Erythroblast (primary cell): ENCODE results near the gene RD3L.

ENCODE experiments used
- DNase-seq, 2 experiments: peaks; one replicate each; lab custom pipeline; 2025; lab: John Stamatoyannopoulos, UW
- GATA1 ChIP-seq: IDR thresholded peaks from 2 replicates; pipeline ENCODE4 v1.6.1; 2011; ENCODE audit warnings: low read depth, mild to moderate bottlenecking, control low read depth, low read length, moderate library complexity
- POLR2A ChIP-seq: IDR thresholded peaks from 2 replicates; pipeline ENCODE4 v1.6.1; 2011; ENCODE audit warnings: mild to moderate bottlenecking, low read length

Gene RD3L

DNA sequence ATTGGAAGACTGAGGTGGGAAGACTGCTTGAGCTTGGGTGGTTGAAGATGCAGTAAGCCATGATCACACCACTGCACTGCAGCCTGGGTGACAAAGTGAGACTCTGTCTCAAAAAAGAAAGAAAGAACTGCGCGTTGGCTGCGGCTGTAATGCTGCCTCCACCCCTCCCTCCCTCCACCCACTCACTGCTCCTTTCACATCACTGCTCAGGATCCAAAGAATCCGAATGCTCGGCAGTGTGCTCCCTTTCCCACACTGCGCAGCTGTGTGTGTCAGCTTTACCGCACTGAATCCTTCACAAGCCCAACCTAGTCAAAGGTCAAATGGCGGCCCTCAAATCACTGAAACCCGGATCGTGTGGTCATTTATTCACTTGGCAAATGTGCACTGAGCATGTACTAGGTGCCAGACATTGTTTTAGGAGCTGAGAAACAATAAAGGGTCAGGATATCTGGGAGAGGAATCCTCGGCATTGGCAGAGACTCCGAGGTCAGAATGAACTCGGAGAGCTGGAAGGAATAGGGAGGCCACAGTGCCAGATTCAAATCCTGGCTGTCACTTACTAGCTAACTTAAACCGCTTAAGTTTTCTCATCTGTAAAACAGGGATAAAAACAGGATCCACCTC lies 25.6 kb downstream of the RD3L start:
- no peak for DNase-seq
- TF ChIP-seq POLR2A (no peak), GATA1 (no peak)

DNA sequence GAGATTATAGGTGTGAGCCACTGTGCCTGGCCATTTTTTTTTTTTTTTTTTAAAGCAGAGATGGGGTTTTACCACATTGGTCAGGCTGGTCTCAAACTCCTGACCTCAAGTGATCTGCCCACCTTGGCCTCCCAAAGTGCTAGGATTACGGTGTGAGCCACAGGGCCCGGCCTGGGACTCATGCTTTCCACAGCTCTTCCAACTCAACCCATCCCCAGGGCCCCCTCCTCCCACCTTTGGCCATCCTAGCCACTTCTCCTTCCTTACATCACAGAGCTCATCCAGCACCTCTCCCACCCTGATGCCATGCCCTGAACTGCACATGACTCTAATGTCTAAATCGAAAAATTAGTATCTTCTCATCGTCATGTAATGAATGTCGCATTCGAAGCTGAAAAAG lies 26.7 kb downstream of the RD3L start:
- no peak for DNase-seq
- TF ChIP-seq POLR2A = no peak

DNA sequence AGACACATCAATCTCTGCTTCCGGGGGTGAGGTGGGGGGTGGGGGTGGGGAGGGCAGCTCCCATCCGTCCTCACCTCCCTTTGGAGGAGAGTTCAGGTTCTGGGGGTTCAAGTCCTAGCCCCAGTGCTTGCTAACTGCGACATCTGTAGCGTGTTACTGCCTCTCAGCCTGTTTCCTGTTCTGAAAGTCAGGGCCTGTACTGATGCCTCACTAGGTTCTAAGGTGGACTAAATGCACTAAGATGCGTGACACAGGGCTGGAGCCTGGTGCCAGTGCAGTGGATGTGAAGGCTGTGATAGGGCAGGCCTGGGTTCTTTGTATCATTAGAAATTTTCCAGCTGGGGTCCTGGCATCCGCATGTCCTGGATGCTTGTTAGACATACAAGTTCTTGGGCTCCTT lies 31.3 kb downstream of the RD3L start:
- TF ChIP-seq GATA1 (no peak), POLR2A (no peak)
- DNase-seq = no peak

DNA sequence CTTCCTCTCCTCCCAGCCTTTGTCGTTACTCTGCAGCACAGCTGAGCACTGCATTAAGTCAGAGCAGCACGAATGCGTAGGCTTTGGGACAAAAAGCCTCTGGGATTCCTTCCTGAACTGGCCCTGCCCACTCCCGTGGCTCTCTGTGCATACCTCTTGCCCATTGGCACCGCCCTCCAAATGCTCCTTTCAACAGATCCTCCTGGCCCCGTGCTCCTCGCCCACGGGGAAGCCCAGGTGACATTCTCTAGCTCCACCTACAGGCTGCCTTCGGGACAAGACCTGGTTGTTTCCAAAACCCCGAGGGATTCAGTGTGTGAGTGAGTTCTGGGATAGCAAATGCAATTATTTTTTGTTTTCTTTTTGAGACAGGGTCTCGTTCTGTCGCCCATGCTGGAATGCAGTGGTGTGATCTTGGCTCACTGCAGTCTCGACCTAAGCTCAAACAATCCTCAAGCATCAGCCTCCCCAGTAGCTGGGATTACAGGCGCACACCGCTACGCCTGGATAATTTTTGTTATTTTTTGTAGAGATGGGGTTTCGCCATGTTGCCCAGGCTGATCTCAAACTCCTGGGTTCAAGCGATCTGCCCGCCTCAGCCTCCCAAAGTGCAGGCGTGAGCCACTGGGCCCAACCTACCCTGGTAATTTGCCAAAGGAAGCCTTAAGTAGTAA lies 31.9 kb downstream of the RD3L start:
- TF ChIP-seq POLR2A = no peak
- no peak for TF ChIP-seq GATA1
- peak; percentile 48 to 67 for DNase-seq

DNA sequence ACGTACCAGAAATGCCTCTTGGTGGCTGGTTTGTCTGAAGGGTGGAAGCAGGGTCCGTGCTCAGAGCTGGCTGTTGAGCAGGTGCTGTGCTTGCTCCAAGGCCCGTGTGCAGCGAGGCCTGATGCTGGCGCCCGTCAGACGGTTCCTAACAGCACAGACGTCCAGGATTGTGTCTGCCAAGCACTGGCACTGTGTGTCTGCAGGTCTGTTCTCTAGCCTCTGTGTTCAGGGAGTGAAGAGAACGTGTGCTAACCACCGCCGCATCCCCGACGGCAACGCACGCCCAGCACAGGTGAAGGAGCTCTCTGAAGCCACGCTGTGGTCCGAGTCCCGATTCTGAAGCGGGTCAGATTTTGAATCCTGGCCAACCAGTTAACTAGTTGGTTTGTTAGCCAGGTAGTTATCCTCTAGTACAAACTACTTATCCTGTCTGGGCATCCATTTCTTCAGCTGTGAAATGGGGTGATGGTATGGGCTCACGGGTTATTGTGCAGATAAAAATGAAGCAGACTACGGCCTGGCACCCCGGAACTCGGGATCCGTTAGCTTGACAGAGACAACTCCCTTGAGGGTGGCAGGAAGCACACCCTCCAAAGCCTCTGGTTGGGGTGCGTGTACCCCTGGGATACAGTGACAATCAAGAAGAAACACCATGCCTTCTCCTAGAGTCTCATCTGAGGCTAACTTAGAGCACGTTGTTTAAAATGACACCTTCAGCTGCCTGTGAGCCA lies 32.6 kb downstream of the RD3L start:
- TF ChIP-seq GATA1 (no peak), POLR2A (no peak)
- DNase-seq = no peak

DNA sequence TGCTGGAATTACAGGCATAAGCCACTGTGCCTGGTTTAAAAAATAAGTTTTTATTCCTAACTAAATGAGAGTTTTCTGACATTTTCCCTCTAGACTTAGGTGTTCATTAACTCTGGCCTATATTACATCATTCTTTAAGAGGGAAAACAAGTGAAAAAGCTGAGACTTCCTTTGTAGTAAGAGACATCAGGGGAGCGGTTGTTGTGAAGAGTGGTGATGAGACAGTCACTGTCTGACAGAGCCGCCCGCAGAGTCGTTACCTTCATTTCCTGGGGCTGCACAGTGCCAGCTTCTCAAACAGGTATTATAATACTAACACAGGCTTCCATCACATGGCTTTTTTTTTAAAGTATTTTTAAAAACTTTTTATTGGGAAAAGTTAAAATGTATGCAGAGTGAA lies 33.7 kb downstream of the RD3L start:
- DNase-seq = no peak
- no peak for TF ChIP-seq GATA1
- TF ChIP-seq POLR2A = no peak

DNA sequence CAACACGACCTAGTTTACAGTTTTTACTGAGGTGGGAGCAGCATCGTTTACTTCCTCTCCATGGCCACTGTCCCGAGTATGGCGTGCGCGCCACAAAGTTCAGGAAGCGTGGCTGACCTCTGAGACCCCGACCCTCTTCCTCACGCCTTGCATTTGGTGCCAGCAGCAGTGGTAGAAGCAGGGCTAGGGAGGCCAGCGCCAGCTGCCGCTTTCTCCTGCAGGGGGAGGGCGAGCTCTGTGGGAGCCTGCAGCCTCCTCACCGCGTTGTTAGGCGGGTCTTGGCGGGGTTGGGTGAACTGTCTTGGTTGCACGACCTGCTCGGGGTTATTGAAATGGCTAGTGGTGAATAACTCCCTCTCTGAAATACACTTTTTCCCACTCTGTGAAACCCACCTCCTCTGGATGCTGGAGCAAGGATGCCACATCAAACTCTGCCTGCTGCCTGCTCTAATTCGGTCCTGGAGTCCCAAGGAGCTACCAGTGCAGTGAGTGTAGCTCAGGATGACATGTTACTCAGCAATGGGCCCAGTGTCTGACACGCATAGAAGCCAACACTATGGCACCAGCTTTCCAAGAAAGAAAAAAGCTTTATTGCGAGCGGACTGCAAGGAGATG lies 36.4 kb downstream of the RD3L start:
- TF ChIP-seq POLR2A (no peak), GATA1 (no peak)
- peak; percentile 32 to 51 for DNase-seq

DNA sequence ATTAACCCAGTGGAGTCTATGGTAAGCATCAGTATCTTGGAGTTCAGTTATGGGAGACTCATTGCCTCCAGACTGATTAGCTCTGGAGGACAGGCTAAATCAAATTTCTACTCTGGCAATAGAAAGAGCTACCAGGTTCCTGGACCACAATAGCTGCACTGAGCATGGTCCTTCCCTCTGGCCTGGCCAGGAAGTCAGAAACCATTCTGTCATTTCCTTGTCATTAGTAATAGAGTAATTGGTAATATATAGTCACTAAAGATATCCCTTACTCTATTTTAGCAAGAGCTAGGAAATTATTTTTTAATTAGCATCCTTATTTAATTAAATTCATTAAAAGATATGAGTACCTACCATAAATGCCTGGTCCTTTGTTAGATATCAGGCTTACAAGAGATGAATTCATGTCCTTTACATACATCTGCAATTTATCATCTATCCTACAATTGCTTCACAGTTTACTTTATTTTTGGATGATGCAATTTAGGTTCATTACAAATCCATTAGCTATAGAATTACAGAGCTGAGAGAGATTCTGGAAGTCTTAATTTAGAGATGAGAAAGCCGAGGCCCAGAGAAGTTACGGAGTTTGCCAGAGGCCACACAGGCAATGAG lies 37.7 kb downstream of the RD3L start:
- TF ChIP-seq POLR2A = no peak
- no peak for TF ChIP-seq GATA1
- no peak for DNase-seq

DNA sequence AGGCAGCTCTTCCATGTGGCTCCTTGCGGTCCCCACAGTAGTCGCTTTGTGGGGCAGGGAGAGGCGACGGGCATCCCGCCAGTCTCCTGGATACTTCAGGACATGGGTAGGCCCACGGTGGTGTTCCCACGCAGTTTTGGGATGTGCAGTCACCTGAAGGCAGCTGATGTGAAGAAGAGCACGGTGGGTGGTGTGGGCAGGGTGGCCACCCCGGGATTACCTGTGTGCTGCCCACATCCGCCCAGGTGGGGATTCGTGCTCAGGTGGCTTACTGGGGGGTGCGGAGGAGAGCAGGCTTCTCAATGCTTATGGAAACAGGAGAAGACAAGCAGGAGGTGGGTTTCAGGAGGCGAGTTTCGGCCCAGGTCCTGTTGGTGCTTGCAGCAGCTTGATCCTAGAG lies 42.5 kb downstream of the RD3L start:
- DNase-seq = no peak
- TF ChIP-seq GATA1 (no peak), POLR2A (no peak)

DNA sequence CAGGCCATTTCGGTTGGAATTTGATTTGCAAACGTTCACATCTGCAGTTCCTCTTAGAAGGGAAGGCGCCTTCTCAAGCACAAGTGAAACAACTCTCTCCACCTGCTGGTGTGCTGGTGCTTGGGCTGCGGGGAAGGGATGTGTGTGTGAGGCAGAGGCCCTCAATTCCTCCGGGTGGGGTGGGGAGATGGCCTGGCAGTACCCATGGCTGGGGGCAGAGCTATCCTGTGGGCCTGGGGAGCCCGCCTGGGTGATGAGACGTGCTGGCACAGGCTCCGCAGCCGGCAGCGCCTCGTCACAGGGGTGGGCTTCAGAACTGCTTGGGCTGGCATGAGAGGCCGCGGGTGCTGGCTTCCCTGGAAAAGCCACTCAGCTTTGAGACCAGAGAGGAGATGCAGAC lies 43.0 kb downstream of the RD3L start:
- DNase-seq = no peak
- no peak for TF ChIP-seq POLR2A
- no peak for TF ChIP-seq GATA1

DNA sequence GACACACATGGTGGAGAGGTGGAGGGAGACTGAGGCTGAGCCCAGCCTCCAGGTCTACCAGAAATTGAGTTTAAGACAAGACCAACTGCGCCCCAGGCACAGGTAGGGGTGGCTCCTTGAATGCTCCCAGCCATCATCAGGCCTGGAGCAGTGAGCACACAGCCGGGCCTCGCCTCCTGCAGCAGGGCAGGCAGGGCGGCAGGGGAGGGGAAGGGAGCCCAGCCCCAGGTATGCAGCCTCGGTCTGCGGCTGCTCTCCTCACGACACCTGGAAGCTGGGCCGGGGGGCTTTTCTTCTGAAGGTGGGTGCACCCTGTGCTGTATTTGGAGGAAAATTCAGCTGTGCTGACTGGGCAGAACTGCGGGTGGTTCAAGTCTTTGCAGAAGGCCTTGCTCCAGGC lies 43.6 kb downstream of the RD3L start:
- TF ChIP-seq GATA1 (no peak), POLR2A (no peak)
- no peak for DNase-seq

DNA sequence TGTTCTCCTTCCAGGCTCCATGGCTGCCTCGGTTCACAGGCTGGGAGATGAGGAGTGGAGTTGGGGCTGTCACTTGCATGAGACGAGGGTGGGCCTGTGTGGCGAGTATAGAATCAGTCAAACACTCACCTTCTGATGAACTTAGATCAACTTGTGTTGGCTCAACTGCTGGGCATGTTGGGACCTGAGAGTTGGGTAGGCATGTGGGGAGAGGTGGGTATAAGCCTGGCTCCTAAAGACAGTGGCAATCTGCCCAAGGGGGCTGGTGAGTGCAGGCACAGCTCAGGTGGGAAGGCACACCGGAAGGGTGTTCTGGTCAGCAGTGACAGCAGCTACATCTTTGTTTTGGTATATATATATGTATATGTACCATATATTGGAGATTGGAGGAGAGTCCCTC lies 44.1 kb downstream of the RD3L start:
- no peak for TF ChIP-seq GATA1
- no peak for TF ChIP-seq POLR2A
- no peak for DNase-seq

DNA sequence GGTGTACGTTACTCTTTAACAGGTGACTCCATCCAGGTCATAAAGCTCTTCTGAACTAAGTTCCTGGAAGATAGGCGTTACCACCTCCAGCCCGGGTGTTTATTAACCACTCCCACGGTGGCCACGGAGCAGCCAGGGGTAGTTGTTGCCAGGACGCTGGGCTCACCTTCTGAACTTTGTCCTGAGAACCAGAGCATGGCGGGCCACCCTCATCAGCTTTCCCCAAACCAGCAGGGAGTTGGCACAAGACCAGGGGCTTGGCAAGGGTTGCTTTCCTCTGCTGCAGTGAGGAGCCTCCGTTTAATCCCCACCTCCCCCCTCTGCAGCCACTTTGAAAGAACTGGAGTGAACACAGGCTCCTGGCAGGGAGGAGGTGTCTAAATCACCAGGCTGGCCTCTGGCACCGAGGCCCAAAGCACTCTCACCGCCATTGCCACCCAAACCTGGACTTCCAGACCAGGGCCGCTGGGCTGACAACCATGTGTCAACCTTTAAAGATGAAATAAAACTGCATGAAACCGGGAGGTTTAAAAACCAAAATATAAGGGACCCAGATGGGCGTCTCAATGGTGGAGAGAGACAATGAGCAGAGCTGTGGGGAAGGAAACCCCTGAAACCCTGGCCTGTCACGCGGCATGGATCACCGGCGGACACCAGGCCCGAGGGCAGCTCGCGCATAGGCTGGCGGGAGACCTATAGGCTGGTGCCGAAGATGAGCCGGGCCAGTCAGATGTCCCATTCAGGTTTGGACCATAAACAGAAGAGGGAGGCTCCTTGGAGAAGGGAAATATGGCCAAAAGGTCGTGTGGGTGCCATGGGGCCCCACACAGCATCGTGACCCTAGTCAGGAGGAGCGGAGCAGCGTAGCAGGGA lies 45.0 kb downstream of the RD3L start:
- no peak for TF ChIP-seq POLR2A
- no peak for DNase-seq

DNA sequence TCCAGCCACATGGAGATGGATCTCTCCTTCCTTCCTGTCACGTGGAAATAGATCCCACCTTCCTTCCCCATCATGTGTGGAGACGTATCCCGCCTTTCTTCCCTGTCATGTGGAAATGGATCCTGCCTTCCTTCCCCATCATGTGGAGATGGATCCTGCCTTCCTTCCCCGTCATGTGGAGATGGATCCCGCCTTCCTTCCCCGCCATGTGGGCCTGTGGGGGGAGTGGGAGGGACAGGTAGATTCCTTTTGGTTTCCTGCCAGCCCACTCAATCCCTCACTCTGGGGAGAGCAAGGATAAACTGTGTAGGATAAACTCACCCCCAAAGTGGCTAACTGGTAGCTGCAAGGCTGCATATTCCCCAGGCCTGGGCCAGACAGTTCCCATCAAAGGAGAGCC lies 45.8 kb downstream of the RD3L start:
- TF ChIP-seq POLR2A (no peak), GATA1 (no peak)
- DNase-seq = no peak
